Hepatocyte (in vitro differentiated cells): Measurements from ENCODE around the gene SLC16A6. TPM values are rescaled to one million over a fixed set of nuclear protein-coding genes. Genes with fewer than 3 reads are reported as not detected.

ENCODE experiments used
- DNase-seq: peaks from one replicate; pipeline ENCODE4 v3.0.0-alpha.2; 2016; ENCODE audit warnings: low spot score
- H2AFZ ChIP-seq: fragments of 200-600 bp; sonication (generic); 2 replicates; pipeline ENCODE4 v1.6.0; 2016; ENCODE audit warnings: antibody characterized with exemption, mild to moderate bottlenecking
- H3K27ac ChIP-seq: fragments of 200-600 bp; sonication (generic); 2 replicates; pipeline ENCODE4 v1.5.1; 2016; ENCODE audit warnings: mild to moderate bottlenecking
- H3K27me3 ChIP-seq: fragments of 200-600 bp; sonication (generic); 2 replicates; pipeline ENCODE4 v1.6.1; 2016
- H3K36me3 ChIP-seq: fragments of 200-600 bp; sonication (generic); replicated peaks from 2 replicates; pipeline ENCODE4 v1.5.1; 2016; ENCODE audit warnings: low read depth; ENCODE audit not compliant: insufficient read depth
- H3K4me1 ChIP-seq: fragments of 200-600 bp; sonication (generic); 2 replicates; pipeline ENCODE4 v1.5.1; 2016; ENCODE audit warnings: mild to moderate bottlenecking, moderate library complexity; ENCODE audit not compliant: insufficient read depth
- H3K4me2 ChIP-seq: fragments of 200-600 bp; sonication (generic); 2 replicates; pipeline ENCODE4 v1.6.0; 2016
- H3K4me3 ChIP-seq: fragments of 200-600 bp; sonication (generic); 2 replicates; pipeline ENCODE4 v1.5.1; 2016; ENCODE audit warnings: mild to moderate bottlenecking
- H3K79me2 ChIP-seq: fragments of 200-600 bp; sonication (generic); 2 replicates; pipeline ENCODE4 v1.6.0; 2017; ENCODE audit warnings: mild to moderate bottlenecking
- H3K9me2 ChIP-seq: fragments of 200-600 bp; sonication (generic); replicated peaks from 2 replicates; pipeline ENCODE4 v1.6.0; 2017; ENCODE audit warnings: mild to moderate bottlenecking; ENCODE audit not compliant: insufficient read depth
- H3K9me3 ChIP-seq: fragments of 200-600 bp; sonication (generic); 2 replicates; pipeline ENCODE4 v1.5.1; 2016; ENCODE audit warnings: low read depth, mild to moderate bottlenecking
- H4K20me1 ChIP-seq: fragments of 200-600 bp; sonication (generic); 2 replicates; pipeline ENCODE4 v1.6.0; 2016; ENCODE audit warnings: mild to moderate bottlenecking; ENCODE audit not compliant: insufficient read depth, poor library complexity, severe bottlenecking
- CTCF ChIP-seq: fragments of 200-600 bp; sonication (generic); IDR thresholded peaks from 2 replicates; pipeline ENCODE4 v1.5.1; 2016; ENCODE audit warnings: antibody characterized with exemption, mild to moderate bottlenecking; ENCODE audit not compliant: poor library complexity
- EZH2 ChIP-seq: fragments of 200-600 bp; sonication (generic); IDR thresholded peaks from 2 replicates; pipeline ENCODE4 v1.6.1; 2016; ENCODE audit warnings: antibody characterized with exemption, mild to moderate bottlenecking, borderline replicate concordance
- EZH2phosphoT487 ChIP-seq: fragments of 200-600 bp; sonication (generic); IDR thresholded peaks from one replicate; pipeline ENCODE4 v1.6.1; 2018; ENCODE audit warnings: antibody characterized with exemption, mild to moderate bottlenecking, low read depth, moderate library complexity; ENCODE audit not compliant: unreplicated experiment, severe bottlenecking
- WGBS: methylation state at CpG from one replicate; pipeline ENCODE4 v1.1.6; 2016; ENCODE audit warnings: low lambda C conversion rate; ENCODE audit errors: missing lambda C conversion rate; 5-methylcytosine and 5-hydroxymethylcytosine counted together
- polyA plus RNA-seq: library from polyadenylated mRNA; unstranded; fragments of >200 nt; fragmentation: Nextera tagmentation; extraction: Ambion mirVana; gene quantifications from 2 replicates; pipeline ENCODE4 v1.2.1, GENCODE V29; 2016
- total RNA-seq: library from RNA; depleted of rRNA; stranded (reverse); fragments of >200 nt; gene quantifications from 2 replicates; pipeline ENCODE4 v1.2.3, GENCODE V29; 2014

SLC16A6 gene
- total and polyA plus RNA-seq, 2 experiments from 2014 or later: 0.06 TPM; not detected in 1

GRCh38 chr17:68324114-68324513, 33.2 kb upstream of the SLC16A6 start:
- Histone ChIP-seq H3K9me2 (no peaks in the 10 kb centered on the region), H3K4me2 (no peak overlapping the region), H3K4me1 (no peaks in the 10 kb centered on the region), H3K36me3 (no peaks in the 10 kb centered on the region), H3K9me3 (no peaks in the 10 kb centered on the region), H3K27me3 (no peaks in the 10 kb centered on the region), H2AFZ (no peak overlapping the region), H3K79me2 (no peaks in the 10 kb centered on the region), H3K4me3 (no peak overlapping the region), H4K20me1 (no peaks in the 10 kb centered on the region), H3K27ac (no peak overlapping the region)
- DNase-seq: no peak
- 93% methylated on average over 10 of the region's 10 CpGs for WGBS
- TF ChIP-seq EZH2phosphoT487 (no peak), EZH2 (no peak), CTCF (no peak)

- H3K79me2 ChIP-seq: no peaks in the 10 kb centered on the region
- WGBS: 64% methylated on average over 3 of the region's 3 CpGs
- H3K9me3 ChIP-seq: no peaks in the 10 kb centered on the region
- no peak overlapping the region for H3K27ac ChIP-seq
- TF ChIP-seq EZH2 (no peak), EZH2phosphoT487 (no peak), CTCF (no peak)
- H3K9me2 ChIP-seq: no peaks in the 10 kb centered on the region
- H3K36me3 ChIP-seq: no peaks in the 10 kb centered on the region
- no peak overlapping the region for H2AFZ ChIP-seq
- H3K4me1 ChIP-seq: no peaks in the 10 kb centered on the region
- no peak overlapping the region for H3K4me3 ChIP-seq
- no peaks in the 10 kb centered on the region for H4K20me1 ChIP-seq
- no peak overlapping the region for H3K4me2 ChIP-seq
- H3K27me3 ChIP-seq: no peaks in the 10 kb centered on the region
- DNase-seq: no peak
Observed at GRCh38 chr17:68322630-68323029, 31.7 kb upstream of the SLC16A6 start.

GRCh38 chr17:68321556-68321954, 30.6 kb upstream of the SLC16A6 start:
- 75% methylated on average over 4 of the region's 4 CpGs for WGBS
- no peaks in the 10 kb centered on the region for H3K36me3 ChIP-seq
- H4K20me1 ChIP-seq: no peaks in the 10 kb centered on the region
- no peak overlapping the region for H3K4me2 ChIP-seq
- H3K4me3 ChIP-seq: no peak overlapping the region
- no peak overlapping the region for H3K27ac ChIP-seq
- no peaks in the 10 kb centered on the region for H3K27me3 ChIP-seq
- TF ChIP-seq EZH2phosphoT487 (no peak), EZH2 (no peak), CTCF (no peak)
- no peaks in the 10 kb centered on the region for H3K9me2 ChIP-seq
- H3K79me2 ChIP-seq: no peaks in the 10 kb centered on the region
- H3K4me1 ChIP-seq: no peaks in the 10 kb centered on the region
- no peaks in the 10 kb centered on the region for H3K9me3 ChIP-seq
- no peak for DNase-seq
- no peak overlapping the region for H2AFZ ChIP-seq

- Histone ChIP-seq H4K20me1 (no peaks in the 10 kb centered on the region), H3K36me3 (no peaks in the 10 kb centered on the region), H3K27me3 (no peaks in the 10 kb centered on the region), H3K4me1 (no peaks in the 10 kb centered on the region), H2AFZ (no peak overlapping the region), H3K4me3 (no peak overlapping the region), H3K9me2 (no peaks in the 10 kb centered on the region), H3K9me3 (no peaks in the 10 kb centered on the region), H3K79me2 (no peaks in the 10 kb centered on the region), H3K27ac (no peak overlapping the region), H3K4me2 (no peak overlapping the region)
- no peak for TF ChIP-seq EZH2phosphoT487
- TF ChIP-seq EZH2: no peak
- no peak for TF ChIP-seq CTCF
- WGBS: 95% methylated on average over 7 of the region's 7 CpGs
- no peak for DNase-seq
Observed at GRCh38 chr17:68320943-68321555, 30.1 kb upstream of the SLC16A6 start.
